ENCODE measurements around the gene NPAS3.

DNA sequence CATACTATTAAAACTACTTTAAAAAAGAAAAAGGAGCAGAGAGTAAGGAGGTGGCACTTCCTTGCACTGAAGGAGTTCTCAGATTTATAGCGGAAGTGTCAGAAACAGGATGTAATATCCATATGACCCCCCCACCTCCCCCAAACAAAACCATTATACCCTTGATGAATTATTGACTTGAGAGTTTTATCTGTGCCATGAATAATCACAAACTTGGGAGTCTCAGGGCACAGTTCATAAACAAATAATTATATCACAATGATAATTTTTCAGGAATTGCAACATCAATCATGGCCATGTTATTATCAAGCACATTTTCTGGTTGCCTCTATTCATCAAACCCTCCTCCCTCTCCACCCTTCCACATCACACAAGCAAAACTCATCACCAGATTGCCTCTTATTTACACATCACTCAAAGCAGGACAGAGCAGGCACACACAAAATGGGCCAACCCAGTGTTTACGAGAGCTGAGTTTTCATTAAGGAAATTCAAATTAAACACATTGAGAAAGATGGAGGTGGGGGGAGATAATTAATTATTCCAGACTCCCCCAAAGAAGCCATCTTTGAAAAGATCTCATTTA lies 870.8 kb downstream of the NPAS3 start:
- TF ChIP-seq, protein P1, sequence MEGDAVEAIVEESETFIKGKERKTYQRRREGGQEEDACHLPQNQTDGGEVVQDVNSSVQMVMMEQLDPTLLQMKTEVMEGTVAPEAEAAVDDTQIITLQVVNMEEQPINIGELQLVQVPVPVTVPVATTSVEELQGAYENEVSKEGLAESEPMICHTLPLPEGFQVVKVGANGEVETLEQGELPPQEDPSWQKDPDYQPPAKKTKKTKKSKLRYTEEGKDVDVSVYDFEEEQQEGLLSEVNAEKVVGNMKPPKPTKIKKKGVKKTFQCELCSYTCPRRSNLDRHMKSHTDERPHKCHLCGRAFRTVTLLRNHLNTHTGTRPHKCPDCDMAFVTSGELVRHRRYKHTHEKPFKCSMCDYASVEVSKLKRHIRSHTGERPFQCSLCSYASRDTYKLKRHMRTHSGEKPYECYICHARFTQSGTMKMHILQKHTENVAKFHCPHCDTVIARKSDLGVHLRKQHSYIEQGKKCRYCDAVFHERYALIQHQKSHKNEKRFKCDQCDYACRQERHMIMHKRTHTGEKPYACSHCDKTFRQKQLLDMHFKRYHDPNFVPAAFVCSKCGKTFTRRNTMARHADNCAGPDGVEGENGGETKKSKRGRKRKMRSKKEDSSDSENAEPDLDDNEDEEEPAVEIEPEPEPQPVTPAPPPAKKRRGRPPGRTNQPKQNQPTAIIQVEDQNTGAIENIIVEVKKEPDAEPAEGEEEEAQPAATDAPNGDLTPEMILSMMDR (IDR thresholded peaks at IDR 0.05), result no peak
- TF ChIP-seq POLR2AphosphoS5 (IDR thresholded peaks at IDR 0.05), result no peak
